HepG2 (cell line): Measurements from ENCODE around the gene TIFAB. TPM values are rescaled to one million over a fixed set of nuclear protein-coding genes. Genes with fewer than 3 reads are reported as not detected.

Experiments used
- ATAC-seq: fragments of 200-7000 bp; cut with Tn5 transposase; 3 replicates; pipeline ENCODE4 v1.9.1; 2020; ENCODE audit warnings: mild to moderate bottlenecking, moderate library complexity
- BruUV-seq: library from RNA; stranded (reverse); fragments of 400-500 nt; replicated peaks from 2 replicates; lab custom pipeline; 2021; lab: Mats Ljungman, UMichigan
- CTCF ChIA-PET: fragments of 300-600 bp; formaldehyde crosslinking; extraction: SDS; loops from one replicate; lab custom pipeline; 2021; ENCODE audit warnings: low total read pairs, inconsistent platforms, low intra/inter-chr PET ratio; lab: Yijun Ruan, JAX
- POLR2A ChIA-PET: fragments of 350-600 bp; sonication (Branson Sonifier 250); formaldehyde crosslinking; loops from one replicate; lab custom pipeline; 2020; ENCODE audit warnings: antibody characterized with exemption, inconsistent platforms; lab: Yijun Ruan, JAX
- DNase-seq: peaks from one replicate; pipeline ENCODE4 v3.0.0-alpha.2; 2015; ENCODE audit warnings: low spot score
- FAIRE-seq: peaks from 3 replicates; lab custom pipeline; 2011; peaks lifted over from hg19 to GRCh38; lab: Jason Lieb, UNC
- H2AFZ ChIP-seq: one replicate; pipeline ENCODE4 v1.6.1; 2011; ENCODE audit warnings: low read length, inconsistent platforms
- H3K27ac ChIP-seq: fragments of 300-600 bp; 3 replicates; pipeline ENCODE4 v1.8.0; 2011; ENCODE audit warnings: mixed run types, mild to moderate bottlenecking, mixed read lengths, low read length, inconsistent platforms; ENCODE audit not compliant: insufficient read depth; ENCODE audit errors: extremely low read length
- H3K27me3 ChIP-seq, 2 experiments: fragments of 200-600 bp in 1 of 2; 2 replicates in 1 of 2; 3 replicates in 1 of 2; pipeline versions ENCODE4 v1.6.0 to v1.8.0; 2011; ENCODE audit warnings: low read length in 2 of 2, mild to moderate bottlenecking in 2 of 2, moderate library complexity in 2 of 2, inconsistent platforms in 1 of 2; ENCODE audit not compliant: insufficient read depth in 2 of 2, control insufficient read depth in 1 of 2
- H3K36me3 ChIP-seq, 2 experiments: fragments of 200-600 bp in 1 of 2; replicated peaks in 1 of 2; 2 replicates in 1 of 2; 3 replicates in 1 of 2; pipeline versions ENCODE4 v1.5.1 to v1.8.0; 2011; ENCODE audit warnings: low read length in 2 of 2, inconsistent platforms in 1 of 2; ENCODE audit not compliant: insufficient read depth in 2 of 2, control insufficient read depth in 1 of 2
- H3K4me1 ChIP-seq: 2 replicates; pipeline ENCODE4 v1.5.1; 2012; ENCODE audit warnings: low read length, inconsistent platforms; ENCODE audit not compliant: insufficient read depth
- H3K4me2 ChIP-seq: 2 replicates; pipeline ENCODE4 v1.6.0; 2011; ENCODE audit warnings: low read depth, low read length, inconsistent platforms
- H3K4me3 ChIP-seq, 3 experiments: fragments of 200-600 bp in 1 of 3; sonication (generic), shearing (Covaris generic) in 1 of 3; replicated peaks in 1 of 3; 2 replicates each; pipeline ENCODE4 v1.5.1; 2011 to 2016; ENCODE audit warnings: low read length in 3 of 3, inconsistent platforms in 2 of 3, low read depth in 2 of 3, mild to moderate bottlenecking in 2 of 3, control low read depth in 1 of 3, mixed read lengths in 1 of 3; ENCODE audit not compliant: insufficient read depth in 1 of 3
- H3K79me2 ChIP-seq: one replicate; pipeline ENCODE4 v1.6.1; 2011; ENCODE audit warnings: low read length, inconsistent platforms; ENCODE audit not compliant: insufficient read depth
- H3K9ac ChIP-seq: 2 replicates; pipeline ENCODE4 v1.6.0; 2011; ENCODE audit warnings: mild to moderate bottlenecking, low read depth, low read length, inconsistent platforms; ENCODE audit not compliant: insufficient read depth
- H3K9me3 ChIP-seq: 2 replicates; pipeline ENCODE4 v1.5.1; 2012; ENCODE audit warnings: mild to moderate bottlenecking, low read length
- H4K20me1 ChIP-seq: 2 replicates; pipeline ENCODE4 v1.6.0; 2011; ENCODE audit warnings: inconsistent platforms, mild to moderate bottlenecking, low read length, moderate library complexity; ENCODE audit not compliant: insufficient read depth
- ARNT ChIP-seq: fragments of 450-650 bp; IDR thresholded peaks from 2 replicates; pipeline ENCODE4 v1.6.1; 2017
- HINFP ChIP-seq: sonication (generic); formaldehyde crosslinking; IDR thresholded peaks from 2 replicates; pipeline ENCODE4 v1.4.0; 2020; ENCODE audit warnings: low read depth, mild to moderate bottlenecking, missing genetic modification reagents
- HMGXB3 ChIP-seq: sonication (generic); formaldehyde crosslinking; IDR thresholded peaks from 2 replicates; pipeline ENCODE4 v1.4.0; 2020; ENCODE audit warnings: missing genetic modification reagents, borderline replicate concordance
- KAT8 ChIP-seq: IDR thresholded peaks from 2 replicates; pipeline ENCODE4 v1.6.1; 2016; ENCODE audit warnings: missing genetic modification reagents, missing compliant biosample characterization
- MBD4 ChIP-seq: IDR thresholded peaks from 2 replicates; pipeline ENCODE4 v1.6.1; 2012; ENCODE audit warnings: low read length, inconsistent platforms, borderline replicate concordance
- NFE2L1 ChIP-seq: sonication (generic); formaldehyde crosslinking; IDR thresholded peaks from 2 replicates; pipeline ENCODE4 v1.4.0; 2020; ENCODE audit warnings: missing genetic modification reagents, mild to moderate bottlenecking, borderline replicate concordance
- PHF8 ChIP-seq: sonication (generic); formaldehyde crosslinking; IDR thresholded peaks from 2 replicates; pipeline ENCODE4 v1.5.0; 2020; ENCODE audit warnings: missing genetic modification reagents
- POGZ ChIP-seq: sonication (generic); formaldehyde crosslinking; IDR thresholded peaks from 2 replicates; pipeline ENCODE4 v1.4.0; 2020; ENCODE audit warnings: mild to moderate bottlenecking, missing genetic modification reagents
- SIX1 ChIP-seq: sonication (generic); formaldehyde crosslinking; IDR thresholded peaks from 2 replicates; pipeline ENCODE4 v1.4.0; 2020; ENCODE audit warnings: missing genetic modification reagents, borderline replicate concordance
- SSRP1 ChIP-seq: IDR thresholded peaks from 2 replicates; pipeline ENCODE4 v1.6.1; 2016; ENCODE audit warnings: control low read depth
- ZNF17 ChIP-seq: sonication (generic); formaldehyde crosslinking; IDR thresholded peaks from 2 replicates; pipeline ENCODE4 v1.5.0; 2020; ENCODE audit warnings: mild to moderate bottlenecking, missing genetic modification reagents
- ZNF251 ChIP-seq: sonication (generic); formaldehyde crosslinking; IDR thresholded peaks from 2 replicates; pipeline ENCODE4 v1.9.0; 2021; ENCODE audit warnings: mild to moderate bottlenecking, missing genetic modification reagents
- ZNF713 ChIP-seq: sonication (generic); formaldehyde crosslinking; IDR thresholded peaks from 2 replicates; pipeline ENCODE4 v1.4.0; 2020; ENCODE audit warnings: mild to moderate bottlenecking, missing genetic modification reagents
- ZNF792 ChIP-seq: IDR thresholded peaks from 2 replicates; pipeline ENCODE4 v1.6.1; 2016
- WGBS: methylation state at CpG from one replicate; pipeline ENCODE4 v1.1.6; 2017; ENCODE audit warnings: low lambda C conversion rate; 5-methylcytosine and 5-hydroxymethylcytosine counted together
- in situ Hi-C: cut with HindIII; loops from 2 replicates; pipeline ENCODE4 v1.10.0; 2017; ENCODE audit warnings: low pct_unique_long_range_greater_than_20kb; ENCODE audit not compliant: extremely low pct_ligation_motif_present
- intact Hi-C: fragments of 100-400 bp; cut with micrococcal nuclease; formaldehyde crosslinking; loops from one replicate; pipeline ENCODE4 v1.10.0; 2022; ENCODE audit not compliant: unreplicated experiment
- polyA plus RNA-seq, 8 experiments: library from polyadenylated mRNA; depleted of rRNA in 3 of 8; stranded (reverse) in 7 of 8; unstranded in 1 of 8; fragments of >200 nt; fragmentation: Illumina TruSeq in 4 of 8; extraction: Trizol in 4 of 8; gene quantifications; 2 replicates each; pipeline versions ENCODE4 v1.2.1 to v1.2.3, GENCODE V29; 2011 to 2016; ENCODE audit warnings: low read depth in 4 of 8, missing spikeins in 1 of 8, mixed read lengths in 1 of 8; ENCODE audit not compliant: insufficient read depth in 1 of 8
- total RNA-seq, 5 experiments: library from RNA; depleted of rRNA; stranded (reverse); fragments of >200 nt; fragmentation: Illumina TruSeq; extraction: Trizol; gene quantifications; 2 replicates each; pipeline ENCODE4 v1.2.3, GENCODE V29; 2016; ENCODE audit warnings: low read depth in 1 of 5
- TF ChIP-seq, protein P1 (sequence below): sonication (generic); formaldehyde crosslinking; IDR thresholded peaks from 2 replicates; pipeline ENCODE4 v1.4.0; 2020; ENCODE audit warnings: missing genetic modification reagents
- TF ChIP-seq, protein P2 (sequence below): IDR thresholded peaks from 2 replicates; pipeline ENCODE4 v1.6.1; 2016; ENCODE audit warnings: mild to moderate bottlenecking, missing biosample characterization, missing genetic modification reagents
- TF ChIP-seq, protein P3 (sequence below): sonication (generic); formaldehyde crosslinking; IDR thresholded peaks from 2 replicates; pipeline ENCODE4 v1.9.0; 2021; ENCODE audit warnings: missing genetic modification reagents, mild to moderate bottlenecking, borderline replicate concordance

The TIFAB gene
- total and polyA plus RNA-seq, 2 of the 13 experiments (the other 11 are each of a cell fraction or from before 2014, with no cell fraction given): not detected

DNA sequence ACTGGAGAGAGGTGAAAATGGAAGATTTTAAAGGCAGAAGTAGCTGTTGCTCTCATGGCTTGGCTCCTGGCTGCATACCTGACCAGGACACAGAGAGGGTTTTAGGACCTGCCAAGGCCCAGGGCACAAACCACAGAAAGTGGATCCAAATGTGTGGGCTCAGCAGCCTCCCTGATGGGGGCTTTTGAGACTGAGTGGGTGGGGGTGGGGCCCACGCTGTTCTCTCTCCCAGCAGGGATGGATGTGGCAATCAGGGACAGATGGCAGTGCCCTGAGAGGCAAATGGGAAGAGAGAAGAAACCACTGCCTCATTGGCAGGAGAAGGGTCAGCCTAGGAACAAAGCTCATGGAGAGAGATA lies 34.9 kb upstream of the TIFAB start:
- Histone ChIP-seq H3K4me2 (no peak overlapping the region), H2AFZ (no peak overlapping the region), H3K27ac (no peak overlapping the region), H3K4me1 (peaks cover 95% of the 10 kb centered on the region), H3K79me2 (no peaks in the 10 kb centered on the region), H3K36me3 (no peaks in the 10 kb centered on the region), H3K9me3 (no peaks in the 10 kb centered on the region), H3K9ac (no peak overlapping the region), H3K4me3 (no peak overlapping the region), H3K27me3 (peaks cover 0 to 16% of the 10 kb centered on the region in 2 experiments; a peak in 3 of 5 replicates), H4K20me1 (no peaks in the 10 kb centered on the region)
- ChIA-PET CTCF (no interaction called here), POLR2A (no interaction called here)
- no TSS peak for BruUV-seq
- 50% methylated on average over 1 of the region's 1 CpG for WGBS
- no peak for ATAC-seq
- no peak for DNase-seq
- in situ Hi-C loops: no loop called here
- intact Hi-C loops: no loop called here
- TF ChIP-seq SSRP1 (CRISPR knock-in tag) (no peak), ZNF17 (CRISPR knock-in tag) (no peak), POGZ (CRISPR knock-in tag) (no peak), MBD4 (no peak), HINFP (CRISPR knock-in tag) (no peak), PHF8 (CRISPR knock-in tag) (no peak), SIX1 (CRISPR knock-in tag) (no peak), ARNT (no peak), ZNF792 (CRISPR knock-in tag) (no peak), NFE2L1 (no peak), ZNF713 (CRISPR knock-in tag) (no peak), ZNF251 (CRISPR knock-in tag) (no peak), KAT8 (CRISPR knock-in tag) (no peak), HMGXB3 (no peak)
- TF ChIP-seq, protein P1, sequence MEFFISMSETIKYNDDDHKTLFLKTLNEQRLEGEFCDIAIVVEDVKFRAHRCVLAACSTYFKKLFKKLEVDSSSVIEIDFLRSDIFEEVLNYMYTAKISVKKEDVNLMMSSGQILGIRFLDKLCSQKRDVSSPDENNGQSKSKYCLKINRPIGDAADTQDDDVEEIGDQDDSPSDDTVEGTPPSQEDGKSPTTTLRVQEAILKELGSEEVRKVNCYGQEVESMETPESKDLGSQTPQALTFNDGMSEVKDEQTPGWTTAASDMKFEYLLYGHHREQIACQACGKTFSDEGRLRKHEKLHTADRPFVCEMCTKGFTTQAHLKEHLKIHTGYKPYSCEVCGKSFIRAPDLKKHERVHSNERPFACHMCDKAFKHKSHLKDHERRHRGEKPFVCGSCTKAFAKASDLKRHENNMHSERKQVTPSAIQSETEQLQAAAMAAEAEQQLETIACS (CRISPR knock-in tag): no peak
- TF ChIP-seq, protein P2, sequence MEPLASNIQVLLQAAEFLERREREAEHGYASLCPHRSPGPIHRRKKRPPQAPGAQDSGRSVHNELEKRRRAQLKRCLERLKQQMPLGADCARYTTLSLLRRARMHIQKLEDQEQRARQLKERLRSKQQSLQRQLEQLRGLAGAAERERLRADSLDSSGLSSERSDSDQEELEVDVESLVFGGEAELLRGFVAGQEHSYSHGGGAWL (CRISPR knock-in tag): no peak
- TF ChIP-seq, protein P3, sequence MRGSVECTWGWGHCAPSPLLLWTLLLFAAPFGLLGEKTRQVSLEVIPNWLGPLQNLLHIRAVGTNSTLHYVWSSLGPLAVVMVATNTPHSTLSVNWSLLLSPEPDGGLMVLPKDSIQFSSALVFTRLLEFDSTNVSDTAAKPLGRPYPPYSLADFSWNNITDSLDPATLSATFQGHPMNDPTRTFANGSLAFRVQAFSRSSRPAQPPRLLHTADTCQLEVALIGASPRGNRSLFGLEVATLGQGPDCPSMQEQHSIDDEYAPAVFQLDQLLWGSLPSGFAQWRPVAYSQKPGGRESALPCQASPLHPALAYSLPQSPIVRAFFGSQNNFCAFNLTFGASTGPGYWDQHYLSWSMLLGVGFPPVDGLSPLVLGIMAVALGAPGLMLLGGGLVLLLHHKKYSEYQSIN (CRISPR knock-in tag): no peak
- no peak for FAIRE-seq
